CD4-positive, alpha-beta T cell (primary cell): ENCODE results near the gene RCAN3. TPM values are rescaled to one million over a fixed set of nuclear protein-coding genes. Genes with fewer than 3 reads are reported as not detected.

ENCODE experiments used
- ATAC-seq: fragments of 200-7000 bp; cut with Tn5 transposase; one replicate; pipeline ENCODE4 v1.10.0; 2022; ENCODE audit warnings: mild to moderate bottlenecking; ENCODE audit not compliant: poor library complexity
- CTCF ChIA-PET: fragments of 350-600 bp; sonication (Branson Sonifier 250); formaldehyde crosslinking; loops from one replicate; lab custom pipeline; 2021; ENCODE audit warnings: antibody characterized with exemption, inconsistent platforms; lab: Charles Lee
- POLR2A ChIA-PET: fragments of 350-600 bp; sonication (Branson Sonifier 250); formaldehyde crosslinking; loops from one replicate; lab custom pipeline; 2021; ENCODE audit warnings: antibody characterized with exemption, inconsistent platforms; lab: Charles Lee
- DNase-seq, 14 experiments: peaks; one replicate each; pipeline ENCODE4 v3.0.0-alpha.2; 2013 to 2020; ENCODE audit warnings: mixed read lengths in 2 of 14
- H3K27ac ChIP-seq, 2 donors: one replicate each; pipeline versions ENCODE4 v1.5.1 to v1.7.0; 2013; ENCODE audit warnings: low read length in 2 of 2, low read depth in 1 of 2, mild to moderate bottlenecking in 1 of 2
- H3K27me3 ChIP-seq, 2 experiments: 1 replicate in 1 of 2; 2 replicates in 1 of 2; pipeline versions ENCODE4 v1.6.1 to v1.7.0; 2013; ENCODE audit warnings: low read length in 2 of 2, control low read depth in 1 of 2, mild to moderate bottlenecking in 1 of 2, moderate library complexity in 1 of 2; ENCODE audit not compliant: insufficient read depth in 2 of 2, control insufficient read depth in 1 of 2
- H3K36me3 ChIP-seq: one replicate; pipeline ENCODE4 v1.6.1; 2013; ENCODE audit warnings: low read length, control low read depth; ENCODE audit not compliant: insufficient read depth
- H3K4me1 ChIP-seq: one replicate; pipeline ENCODE4 v1.6.1; 2013; ENCODE audit warnings: low read length, control low read depth; ENCODE audit not compliant: insufficient read depth
- H3K4me3 ChIP-seq: one replicate; pipeline ENCODE4 v1.5.1; 2013; ENCODE audit warnings: mild to moderate bottlenecking, low read length, moderate library complexity
- H3K9me3 ChIP-seq, 2 experiments: 1 replicate in 1 of 2; 2 replicates in 1 of 2; pipeline versions ENCODE4 v1.6.1 to v1.7.0; 2013; ENCODE audit warnings: low read length in 2 of 2, mild to moderate bottlenecking in 2 of 2, control low read depth in 1 of 2, moderate library complexity in 1 of 2; ENCODE audit not compliant: control insufficient read depth in 1 of 2, insufficient read depth in 1 of 2
- H3K27ac Mint-ChIP-seq: one replicate; pipeline ENCODE4 v1.8.0; 2020; ENCODE audit warnings: mixed read lengths
- H3K27me3 Mint-ChIP-seq: one replicate; pipeline ENCODE4 v1.8.0; 2021; ENCODE audit warnings: mixed read lengths
- H3K36me3 Mint-ChIP-seq: one replicate; pipeline ENCODE4 v1.8.0; 2021; ENCODE audit warnings: low read depth, mixed read lengths
- H3K4me1 Mint-ChIP-seq: one replicate; pipeline ENCODE4 v1.8.0; 2021; ENCODE audit warnings: low read depth, mixed read lengths
- H3K4me3 Mint-ChIP-seq: one replicate; pipeline ENCODE4 v1.8.0; 2020; ENCODE audit warnings: mild to moderate bottlenecking, mixed read lengths
- H3K9me3 Mint-ChIP-seq: one replicate; pipeline ENCODE4 v1.8.0; 2020; ENCODE audit warnings: mixed read lengths
- CTCF ChIP-seq: fragments of 200-600 bp; IDR thresholded peaks from one replicate; pipeline ENCODE4 v1.8.0; 2022; ENCODE audit warnings: antibody characterized with exemption, mild to moderate bottlenecking
- intact Hi-C, 2 experiments: fragments of 100-400 bp; cut with DNase I in 1 of 2; cut with micrococcal nuclease in 1 of 2; formaldehyde crosslinking; loops; one replicate each; pipeline versions ENCODE4 v1.15.1 to v1.9.0; 2023 to 2025; cut with DNase I, micrococcal nuclease
- total RNA-seq, 174 experiments: library from RNA in 2 of 174; stranded (reverse) in 2 of 174; gene quantifications; one replicate each; pipeline ENCODE4 v1.2.3 and lab custom pipeline; 2021 to 2026

RCAN3 gene
- total RNA-seq, 2 experiments from 2014 or later, result 185 to 191 TPM

- Mint-ChIP-seq H3K4me1 (peaks cover 74% of the 10 kb centered on the region), H3K27me3 (no peaks in the 10 kb centered on the region), H3K4me3 (peak overlapping the region; percentile 98), H3K36me3 (peaks cover 46% of the 10 kb centered on the region), H3K27ac (peak overlapping the region; percentile 96), H3K9me3 (no peaks in the 10 kb centered on the region)
- intact Hi-C loops, result loop anchor here in 1 of 2 experiments (2.0 to 5.0 kb wide), 3 partner anchors 32 to 139 kb away; partner anchors contain the start of genes NIPAL3 and SRRM1
- DNase-seq, result peak in 10 of 14 experiments; percentile 21 to 75 (median 45)
- Histone ChIP-seq H3K4me1 (peaks cover 61% of the 10 kb centered on the region), H3K27me3 (no peaks in the 10 kb centered on the region), H3K9me3 (no peaks in the 10 kb centered on the region), H3K27ac (peak overlapping the region; percentile 74 to 80), H3K36me3 (peaks cover 4% of the 10 kb centered on the region), H3K4me3 (peak overlapping the region; percentile 90)
- ATAC-seq, result peak; percentile 12
- TF ChIP-seq CTCF, result no peak
- ChIA-PET CTCF (interaction anchor here (0.9 to 5.7 kb wide), 9 partner anchors 12 to 88 kb away, joined by 3 to 30 read pairs (median 3); partner anchors contain the start of gene NIPAL3), POLR2A (interaction anchor here (0.9 to 14.4 kb wide), 24 partner anchors 14 to 729 kb away, joined by 3 to 692 read pairs (median 12); partner anchors contain the start of genes NIPAL3, RUNX3, STPG1 and SYF2)
These were observed 569 bp downstream of the RCAN3 start for GRCh38 chr1:24503059-24503751.

- peaks cover 78% of the 10 kb centered on the region for H3K4me1 Mint-ChIP-seq
These were observed 1.4 kb downstream of the RCAN3 start for GRCh38 chr1:24503870-24504523.

More at GRCh38 chr1:24503870-24504523, 1.4 kb downstream of the RCAN3 start:
- H3K27ac Mint-ChIP-seq, result peak overlapping the region; percentile 96
- Histone ChIP-seq H3K4me1 (peaks cover 66% of the 10 kb centered on the region), H3K27ac (peak overlapping the region; percentile 61 to 80), H3K9me3 (no peaks in the 10 kb centered on the region), H3K36me3 (peaks cover 10% of the 10 kb centered on the region), H3K27me3 (no peaks in the 10 kb centered on the region), H3K4me3 (peak overlapping the region; percentile 90)
- POLR2A ChIA-PET, result interaction anchor here (0.9 to 14.4 kb wide), 15 partner anchors 13 to 426 kb away, joined by 3 to 692 read pairs (median 16); partner anchors contain the start of genes NIPAL3, RUNX3 and STPG1
- peaks cover 54% of the 10 kb centered on the region for H3K36me3 Mint-ChIP-seq
- no peak for TF ChIP-seq CTCF
- DNase-seq (peak in 1 of 14 experiments; percentile 24), ATAC-seq (no peak)
- intact Hi-C loops, result loop anchor here in 1 of 2 experiments (1.0 to 5.0 kb wide), 4 partner anchors 23 to 138 kb away; partner anchors contain the start of genes NIPAL3 and SRRM1
- CTCF ChIA-PET, result interaction anchor here (0.9 to 5.7 kb wide), 7 partner anchors 13 to 89 kb away, joined by 3 to 30 read pairs (median 3); partner anchors contain the start of gene NIPAL3
- H3K4me3 Mint-ChIP-seq, result peak overlapping the region; percentile 98
- no peaks in the 10 kb centered on the region for H3K27me3 Mint-ChIP-seq
- no peaks in the 10 kb centered on the region for H3K9me3 Mint-ChIP-seq
